Measurements from ENCODE around the gene GPD2.

DNA sequence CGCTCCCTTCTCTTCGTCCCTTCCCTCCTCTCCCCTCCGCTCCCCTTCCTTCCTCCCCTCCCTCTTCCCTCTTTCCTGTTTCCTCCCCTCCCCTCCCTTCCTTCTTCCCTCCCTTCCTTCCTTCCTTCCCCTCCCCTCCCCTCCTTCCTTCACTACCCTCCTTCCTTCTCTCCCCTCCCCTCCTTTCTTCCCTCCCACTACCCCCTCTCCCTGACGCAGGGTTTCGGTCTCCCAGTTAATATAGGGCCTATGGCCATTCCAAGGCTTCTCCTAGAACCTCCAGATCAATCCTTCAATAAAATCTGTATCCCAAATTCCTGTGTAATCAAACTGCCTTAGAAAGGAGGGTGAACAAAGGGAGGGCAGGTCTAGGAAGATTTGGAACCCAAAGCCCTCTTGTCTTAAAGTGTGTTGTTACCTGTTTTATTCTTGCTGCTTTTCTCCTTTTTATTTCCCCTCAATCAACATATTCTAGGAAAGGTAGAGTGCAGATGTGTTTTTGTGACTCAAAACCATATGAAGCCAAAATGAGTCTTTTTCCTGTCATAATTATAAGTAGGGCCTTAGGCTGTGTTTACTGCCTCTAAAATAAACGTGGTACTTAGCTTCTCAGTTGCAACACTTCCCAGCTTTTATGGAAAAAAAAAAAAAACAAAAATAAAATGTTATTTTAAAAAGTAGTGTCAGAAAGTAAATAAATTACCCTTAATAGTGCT, 53.7 kb downstream of the GPD2 start:
- TF ChIP-seq, protein P1, sequence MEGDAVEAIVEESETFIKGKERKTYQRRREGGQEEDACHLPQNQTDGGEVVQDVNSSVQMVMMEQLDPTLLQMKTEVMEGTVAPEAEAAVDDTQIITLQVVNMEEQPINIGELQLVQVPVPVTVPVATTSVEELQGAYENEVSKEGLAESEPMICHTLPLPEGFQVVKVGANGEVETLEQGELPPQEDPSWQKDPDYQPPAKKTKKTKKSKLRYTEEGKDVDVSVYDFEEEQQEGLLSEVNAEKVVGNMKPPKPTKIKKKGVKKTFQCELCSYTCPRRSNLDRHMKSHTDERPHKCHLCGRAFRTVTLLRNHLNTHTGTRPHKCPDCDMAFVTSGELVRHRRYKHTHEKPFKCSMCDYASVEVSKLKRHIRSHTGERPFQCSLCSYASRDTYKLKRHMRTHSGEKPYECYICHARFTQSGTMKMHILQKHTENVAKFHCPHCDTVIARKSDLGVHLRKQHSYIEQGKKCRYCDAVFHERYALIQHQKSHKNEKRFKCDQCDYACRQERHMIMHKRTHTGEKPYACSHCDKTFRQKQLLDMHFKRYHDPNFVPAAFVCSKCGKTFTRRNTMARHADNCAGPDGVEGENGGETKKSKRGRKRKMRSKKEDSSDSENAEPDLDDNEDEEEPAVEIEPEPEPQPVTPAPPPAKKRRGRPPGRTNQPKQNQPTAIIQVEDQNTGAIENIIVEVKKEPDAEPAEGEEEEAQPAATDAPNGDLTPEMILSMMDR (IDR thresholded peaks at IDR 0.05), result no peak
- no peak for TF ChIP-seq POLR2A (IDR thresholded peaks at IDR 0.05; ENCODE audit: low read depth)
- TF ChIP-seq EP300 (IDR thresholded peaks at IDR 0.05), result no peak
- TF ChIP-seq POLR2AphosphoS5 (IDR thresholded peaks at IDR 0.05), result no peak
